Activated CD4-positive, CD25-positive, alpha-beta regulatory T cell treated with anti-CD3 and anti-CD28 coated beads, Interleukin-2, amount 50 U/mL, for 16 hours (primary cell): ENCODE measurements around the gene PAM16.

Experiments
- DNase-seq: peaks from one replicate; pipeline ENCODE4 v3.0.0-alpha.2; 2020; ENCODE audit warnings: low read depth, low spot score

PAM16 gene

GRCh38 chr16:4383591-4384444, 32.7 kb upstream of the PAM16 start:
- no peak for DNase-seq

GRCh38 chr16:4382795-4383357, 31.8 kb upstream of the PAM16 start:
- DNase-seq: no peak

- DNase-seq: no peak
Measured at GRCh38 chr16:4381935-4382794, 31.0 kb upstream of the PAM16 start.

- DNase-seq: no peak
Measured at GRCh38 chr16:4381072-4381934, 30.2 kb upstream of the PAM16 start.

- DNase-seq: no peak
Measured at GRCh38 chr16:4380119-4381063, 29.3 kb upstream of the PAM16 start.

GRCh38 chr16:4378999-4379690, 28.0 kb upstream of the PAM16 start:
- no peak for DNase-seq

GRCh38 chr16:4378161-4378666, 27.1 kb upstream of the PAM16 start:
- no peak for DNase-seq

- no peak for DNase-seq
Measured at GRCh38 chr16:4377573-4378154, 26.5 kb upstream of the PAM16 start.

- DNase-seq: no peak
Measured at GRCh38 chr16:4376893-4377572, 25.9 kb upstream of the PAM16 start.

- DNase-seq: no peak
Measured at GRCh38 chr16:4376126-4376892, 25.2 kb upstream of the PAM16 start.

- no peak for DNase-seq
Measured at GRCh38 chr16:4375717-4376116, 24.6 kb upstream of the PAM16 start.

GRCh38 chr16:4373909-4374742, 23.0 kb upstream of the PAM16 start:
- DNase-seq: no peak

GRCh38 chr16:4373356-4373908, 22.3 kb upstream of the PAM16 start:
- DNase-seq: no peak

GRCh38 chr16:4372578-4373355, 21.6 kb upstream of the PAM16 start:
- DNase-seq: no peak

- no peak for DNase-seq
Measured at GRCh38 chr16:4372001-4372577, 21.0 kb upstream of the PAM16 start.
